Activated CD4-positive, alpha-beta T cell treated with anti-CD3 and anti-CD28 coated beads, Interleukin-2, amount 50 U/mL, for 4 hours (primary cell): ENCODE measurements around the gene GALNTL6.

ENCODE experiments used
- DNase-seq, 2 experiments: peaks; one replicate each; pipeline ENCODE4 v3.0.0-alpha.2; 2020

GALNTL6 gene

DNA sequence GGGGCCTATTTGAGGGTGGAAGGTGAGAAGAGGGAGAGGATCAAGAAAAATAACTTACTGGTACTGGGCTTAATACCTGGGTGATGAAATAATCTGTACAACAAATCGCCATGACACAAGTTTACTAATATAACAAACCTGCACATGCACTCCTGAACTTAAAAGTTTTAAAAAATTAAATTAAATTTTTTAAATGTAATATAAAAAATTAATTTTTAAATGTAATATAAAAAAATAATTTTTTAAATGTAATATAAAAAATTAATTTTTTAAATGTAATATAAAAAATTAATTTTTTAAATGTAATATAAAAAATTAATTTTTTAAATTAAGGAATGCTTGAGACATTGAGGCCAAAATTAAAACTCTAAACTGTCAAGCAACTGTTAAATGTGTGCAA lies 1231.1 kb downstream of the GALNTL6 start:
- DNase-seq: no peak

DNA sequence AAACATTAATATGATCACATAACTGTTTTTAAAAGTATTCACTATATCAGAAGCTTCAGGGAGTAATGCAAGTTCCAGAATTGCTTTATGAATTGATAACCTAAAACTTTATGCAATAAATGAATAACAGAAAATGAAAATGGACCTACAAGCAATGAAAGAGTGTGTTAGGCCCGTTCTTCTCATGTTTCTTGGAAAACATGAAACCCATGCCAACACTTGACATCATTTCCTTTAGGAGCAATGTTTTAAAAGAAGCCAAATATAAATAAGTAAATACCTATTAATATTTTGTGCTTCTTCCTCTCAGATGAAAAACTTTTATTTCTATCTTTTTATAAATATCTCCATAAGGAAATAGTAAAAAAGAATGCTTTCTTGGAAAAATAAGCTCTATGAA lies 1232.4 kb downstream of the GALNTL6 start:
- DNase-seq: no peak

DNA sequence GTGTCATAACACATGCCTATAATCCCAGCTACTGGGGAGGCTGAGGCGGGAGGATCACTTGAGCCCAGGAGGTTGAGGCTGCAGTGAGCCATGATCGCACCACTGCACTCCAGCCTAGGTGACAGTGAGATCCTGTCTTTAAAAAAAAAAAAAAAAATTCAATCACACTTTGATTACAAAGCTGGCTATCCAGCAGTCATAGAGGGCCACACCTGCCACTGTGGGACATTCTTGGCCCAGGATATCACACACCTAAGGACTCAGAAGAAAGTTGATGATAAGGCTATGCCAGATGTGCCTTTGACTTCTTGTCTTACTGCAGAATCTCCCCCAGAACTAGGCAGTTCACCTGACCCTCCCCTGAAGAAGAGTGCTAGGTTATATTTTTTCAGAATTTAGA lies 1232.9 kb downstream of the GALNTL6 start:
- DNase-seq: no peak

DNA sequence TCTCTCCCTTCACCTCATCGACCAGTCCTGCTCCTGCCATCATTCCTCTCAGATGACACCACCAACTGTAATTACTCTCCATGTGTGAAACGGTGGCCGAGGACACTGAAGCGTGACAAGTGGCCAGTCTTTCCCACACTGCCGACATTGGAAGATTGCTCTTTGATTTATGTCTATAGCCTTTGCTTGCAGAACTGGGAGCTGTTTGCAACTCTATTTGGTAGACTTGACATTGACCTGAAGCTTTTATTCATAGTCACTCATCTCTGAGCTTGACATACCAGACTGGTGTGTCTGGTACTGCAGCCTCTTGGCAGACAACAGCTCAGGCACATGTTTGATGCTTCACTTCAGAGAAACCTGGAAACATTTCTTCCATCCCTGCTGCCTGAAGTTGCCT lies 1233.6 kb downstream of the GALNTL6 start:
- no peak for DNase-seq

DNA sequence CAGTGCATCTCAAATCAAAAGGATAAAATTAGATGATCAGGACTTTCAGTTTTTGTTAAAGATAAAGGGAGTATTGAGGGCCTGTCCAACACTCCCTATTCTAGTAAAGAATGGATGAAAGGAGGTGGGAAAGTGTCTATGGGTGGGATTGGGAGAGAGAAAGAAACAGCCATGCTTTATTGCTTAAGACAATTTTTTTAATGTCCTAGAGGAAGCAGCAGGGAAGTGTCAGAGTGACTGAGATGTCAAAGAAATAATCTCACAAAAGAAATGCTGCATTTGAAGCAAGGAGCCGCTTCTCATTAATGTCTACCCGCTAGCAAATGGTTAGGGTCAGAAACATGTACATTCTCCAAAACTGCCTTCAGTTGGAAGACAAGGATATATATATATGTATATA lies 1238.0 kb downstream of the GALNTL6 start:
- DNase-seq: no peak

DNA sequence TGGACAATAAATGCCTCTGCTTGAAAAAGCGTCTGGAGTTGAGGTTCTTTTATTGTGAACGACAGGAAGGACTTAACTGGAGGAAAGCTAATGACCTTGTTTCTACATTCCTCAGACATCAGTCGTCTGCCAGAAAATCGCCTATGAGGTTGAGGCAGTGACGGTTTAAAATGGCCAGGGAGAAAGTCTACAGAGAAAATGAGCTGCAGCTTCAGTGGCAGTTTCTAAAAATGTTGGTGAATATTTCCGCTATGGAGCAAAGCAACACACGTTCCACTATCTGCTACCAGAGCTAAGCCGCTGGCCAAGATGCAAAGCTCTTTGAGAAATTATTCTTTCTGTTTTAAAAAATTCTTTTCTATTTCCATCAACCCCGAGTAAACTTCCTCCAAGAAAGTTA lies 1238.5 kb downstream of the GALNTL6 start:
- no peak for DNase-seq

DNA sequence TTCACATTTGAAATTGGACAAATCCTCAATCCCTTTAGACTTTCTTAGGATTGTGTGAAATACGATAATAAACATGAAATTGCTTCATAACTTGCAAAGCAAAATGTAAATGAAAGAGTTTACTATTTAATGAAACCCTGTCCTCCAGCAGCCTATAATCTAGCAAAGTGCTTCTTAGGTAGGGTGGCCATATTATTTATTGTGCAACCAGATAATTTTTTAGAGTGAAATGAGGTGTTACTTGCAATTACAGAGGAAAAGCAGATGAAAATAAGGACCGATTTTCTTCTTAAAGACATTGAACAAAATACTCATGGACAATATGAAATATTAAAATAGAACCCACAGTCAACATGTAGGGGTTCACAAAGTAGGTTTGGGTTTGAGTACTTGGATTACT lies 1239.2 kb downstream of the GALNTL6 start:
- no peak for DNase-seq

DNA sequence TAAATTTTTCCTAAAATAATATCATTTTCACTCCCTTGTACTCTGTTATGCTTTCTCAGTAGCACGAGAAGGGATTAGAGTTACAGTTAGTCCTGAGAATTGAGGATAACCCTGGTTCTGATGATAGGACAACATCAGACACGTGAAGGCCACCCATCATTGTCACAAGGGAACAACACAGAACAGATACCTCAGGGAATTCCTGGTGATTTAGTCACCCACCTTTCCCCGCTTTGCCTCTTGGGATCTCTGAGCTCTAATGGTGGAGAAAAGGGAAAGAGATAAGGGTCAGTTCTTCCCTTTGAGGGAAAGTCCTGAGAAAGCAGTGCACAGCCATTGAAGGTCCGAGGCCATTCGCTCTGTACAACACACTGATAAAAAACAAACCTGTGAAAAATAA lies 1243.1 kb downstream of the GALNTL6 start:
- no peak for DNase-seq

DNA sequence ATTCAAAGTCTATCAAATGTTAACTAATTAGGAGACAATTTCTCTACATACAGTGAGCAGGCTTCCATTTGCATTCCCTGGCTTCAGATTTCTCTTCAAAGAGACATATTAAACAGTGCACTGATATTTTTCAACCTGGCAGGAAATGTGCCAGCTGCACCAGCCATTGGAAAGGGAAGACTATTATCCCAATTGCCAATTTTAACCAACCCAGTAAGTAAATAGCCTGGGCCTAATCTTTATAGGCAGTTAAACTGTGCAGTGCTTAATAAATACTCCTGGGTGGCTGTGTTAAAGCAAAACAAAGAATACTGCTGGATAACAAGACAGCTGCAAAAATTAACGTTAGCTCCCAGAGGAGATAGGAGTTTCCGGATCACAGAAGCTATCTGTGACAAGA lies 1243.5 kb downstream of the GALNTL6 start:
- DNase-seq: no peak

DNA sequence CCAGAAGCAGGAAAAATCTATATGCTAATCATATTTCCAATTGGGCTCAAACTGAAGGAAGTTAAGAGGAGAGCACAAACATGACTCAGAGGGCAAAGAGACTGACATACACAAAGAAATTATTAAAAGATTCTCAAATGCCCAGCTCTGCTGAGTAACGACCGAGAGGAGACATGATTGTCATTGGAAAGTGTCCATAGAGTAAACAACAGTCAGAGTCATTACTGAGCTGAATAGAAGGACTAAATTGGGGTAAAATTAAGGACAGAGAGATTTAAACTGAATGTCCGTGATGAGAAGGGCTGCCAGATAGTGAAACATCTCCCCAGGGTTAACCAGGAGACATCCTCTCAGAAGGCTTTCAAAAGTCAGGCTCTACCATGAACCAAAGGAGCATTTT lies 1244.2 kb downstream of the GALNTL6 start:
- DNase-seq: no peak

DNA sequence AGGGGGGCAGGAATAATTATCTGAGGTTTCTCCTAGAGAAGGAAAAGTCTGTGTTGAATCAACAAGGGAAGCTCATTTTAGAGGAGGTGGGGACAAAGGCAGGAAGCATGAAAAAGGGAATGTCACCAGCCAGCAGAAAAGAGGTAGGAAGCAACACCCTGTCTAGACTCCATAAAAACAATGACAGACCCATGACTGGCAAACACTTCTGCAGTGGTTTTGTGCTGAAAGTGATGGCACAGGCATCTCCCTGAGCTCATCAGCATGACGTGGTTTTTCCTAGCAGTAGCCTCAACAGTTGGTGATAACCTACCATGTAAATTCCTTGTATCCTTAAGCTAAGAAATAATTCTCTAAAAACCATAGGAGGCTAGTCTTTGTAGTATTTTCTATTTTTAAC lies 1244.7 kb downstream of the GALNTL6 start:
- no peak for DNase-seq

DNA sequence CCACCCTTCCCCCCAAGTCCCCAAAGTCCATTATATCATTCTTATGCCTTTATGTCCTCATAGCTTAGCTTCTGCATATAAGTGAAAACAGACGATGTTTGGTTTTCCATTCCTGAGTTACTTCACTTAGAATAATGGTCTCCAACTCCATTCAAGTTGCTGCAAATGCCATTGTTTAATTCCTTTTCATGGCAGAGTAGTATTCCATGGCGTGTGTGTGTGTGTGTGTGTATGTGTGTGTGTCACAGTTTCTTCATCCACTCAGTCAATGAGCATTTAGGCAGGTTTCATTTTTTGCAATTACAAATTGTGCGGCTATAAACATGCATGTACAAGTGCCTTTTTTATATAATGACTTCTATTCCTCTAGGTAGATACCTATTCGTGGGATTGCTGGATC lies 1248.0 kb downstream of the GALNTL6 start:
- no peak for DNase-seq

DNA sequence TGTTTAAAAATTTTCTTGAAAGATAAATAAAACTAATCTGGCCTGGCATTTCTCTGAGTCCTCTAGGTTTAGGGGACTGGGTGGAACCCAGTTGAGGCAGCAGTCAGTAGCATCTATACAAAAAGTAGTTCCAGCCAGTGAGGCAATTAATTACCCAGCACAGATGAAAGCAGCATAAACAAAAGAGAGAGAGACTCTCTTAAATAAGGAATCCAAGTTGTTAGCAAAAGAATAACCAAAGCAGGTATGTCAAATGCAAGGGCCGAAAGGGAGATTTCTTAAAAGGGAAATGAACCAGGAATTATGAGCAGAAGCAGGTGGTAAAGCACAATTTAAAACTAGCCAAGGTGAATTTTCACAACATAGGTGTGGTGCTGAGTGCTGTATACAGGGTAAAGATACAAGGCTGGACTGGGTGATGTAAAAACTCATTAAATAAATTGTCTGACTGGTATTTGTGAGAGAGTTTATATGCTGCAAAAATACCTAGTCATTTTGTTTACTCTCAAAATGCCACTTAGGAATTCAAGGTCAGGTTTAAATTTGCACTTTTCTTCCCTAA lies 1260.8 kb downstream of the GALNTL6 start:
- DNase-seq: no peak

DNA sequence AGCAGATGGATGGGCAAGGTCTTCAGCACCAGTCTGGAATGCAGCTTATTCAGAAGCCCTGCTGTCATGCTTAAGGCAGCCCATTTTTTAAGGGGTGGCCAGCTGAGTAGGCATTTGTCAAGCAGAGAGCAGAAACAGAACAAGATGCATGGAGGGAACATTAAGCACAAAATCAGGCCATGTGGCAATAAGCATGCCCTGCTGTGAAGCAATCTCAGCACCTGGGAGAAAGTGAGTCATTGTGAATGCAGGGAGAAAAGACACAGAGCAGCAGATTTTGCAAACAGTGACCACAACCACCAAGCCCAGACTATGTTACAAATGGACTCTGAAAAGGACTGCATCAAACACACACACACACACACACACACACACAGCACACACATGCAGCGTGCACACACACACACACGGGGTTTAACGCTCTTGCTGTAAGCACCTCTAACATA lies 1261.3 kb downstream of the GALNTL6 start:
- DNase-seq: no peak

DNA sequence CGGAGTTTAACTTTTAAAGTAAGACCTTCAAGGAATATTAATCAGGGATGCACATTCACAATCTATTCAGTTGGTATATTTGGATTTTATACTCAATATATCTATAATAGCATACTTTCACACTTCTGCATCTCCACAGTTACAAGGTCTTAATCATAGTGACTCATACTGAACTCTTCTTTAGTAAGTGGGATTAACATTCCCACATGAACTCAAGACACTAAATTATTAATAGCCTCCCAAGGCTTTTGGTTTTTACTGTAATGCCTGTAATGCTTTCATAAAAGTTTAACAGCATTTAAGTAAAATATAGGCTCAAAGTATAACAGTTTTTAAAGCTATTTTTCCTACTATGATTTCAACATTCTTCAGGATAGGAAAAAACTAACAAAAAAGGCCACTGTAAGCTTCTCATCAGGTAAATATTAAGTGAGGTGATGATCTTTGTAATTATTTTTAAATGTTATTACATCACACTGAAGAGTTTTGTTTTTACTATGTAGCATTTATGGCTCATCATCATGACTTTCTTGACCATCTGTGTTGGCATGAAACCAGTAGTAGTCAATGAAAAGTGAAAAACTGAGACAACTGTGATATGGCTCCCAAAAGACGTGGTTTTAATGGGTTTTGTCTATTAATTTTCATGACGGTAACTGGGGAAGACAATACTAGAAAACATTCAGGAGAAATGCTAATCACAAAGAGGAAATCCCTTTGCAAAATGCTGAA lies 1263.9 kb downstream of the GALNTL6 start:
- no peak for DNase-seq

DNA sequence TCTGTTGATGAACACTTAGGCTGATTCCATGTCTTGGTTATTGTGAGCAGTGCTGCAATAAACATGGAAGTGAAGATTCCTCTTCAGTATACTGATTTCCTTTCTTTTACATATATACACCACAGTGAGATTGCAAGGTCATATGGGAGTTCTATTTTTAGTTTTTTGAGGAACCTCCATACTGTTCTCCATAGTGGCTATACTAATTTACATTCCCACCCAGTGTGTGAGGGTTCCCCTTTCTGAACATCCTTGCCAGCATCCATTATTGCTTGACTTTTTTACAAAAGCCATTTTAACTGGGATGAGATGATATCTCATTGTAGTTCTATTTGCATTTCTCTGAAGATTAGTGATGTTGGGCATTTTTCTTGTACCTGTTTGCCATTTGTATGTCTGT lies 1274.9 kb downstream of the GALNTL6 start:
- DNase-seq: no peak
